BE2C (cell line): ENCODE measurements around the gene CLTCL1.

Source experiments
- DNase-seq: peaks from one replicate; pipeline ENCODE4 v3.0.0-alpha.2; 2020
- H3K27me3 ChIP-seq: fragments of 250-450 bp; sonication (Bioruptor Pico); 2 replicates; pipeline ENCODE4 v1.5.1; 2020; ENCODE audit warnings: mild to moderate bottlenecking
- H3K36me3 ChIP-seq: fragments of 250-450 bp; sonication (Bioruptor Pico); 2 replicates; pipeline ENCODE4 v1.5.1; 2020; ENCODE audit warnings: mild to moderate bottlenecking
- H3K4me1 ChIP-seq: fragments of 250-450 bp; sonication (Bioruptor Pico); 2 replicates; pipeline ENCODE4 v1.5.1; 2020
- H3K4me3 ChIP-seq: 2 replicates; pipeline ENCODE4 v1.5.1; 2011; ENCODE audit warnings: low read depth, low read length
- H3K9me3 ChIP-seq: fragments of 250-450 bp; sonication (Bioruptor Pico); 2 replicates; pipeline ENCODE4 v1.5.1; 2020
- TF ChIP-seq, protein P1 (sequence below): IDR thresholded peaks from 2 replicates; pipeline ENCODE4 v1.5.1; 2012; ENCODE audit warnings: mild to moderate bottlenecking, low read depth, low read length

The CLTCL1 gene

DNA sequence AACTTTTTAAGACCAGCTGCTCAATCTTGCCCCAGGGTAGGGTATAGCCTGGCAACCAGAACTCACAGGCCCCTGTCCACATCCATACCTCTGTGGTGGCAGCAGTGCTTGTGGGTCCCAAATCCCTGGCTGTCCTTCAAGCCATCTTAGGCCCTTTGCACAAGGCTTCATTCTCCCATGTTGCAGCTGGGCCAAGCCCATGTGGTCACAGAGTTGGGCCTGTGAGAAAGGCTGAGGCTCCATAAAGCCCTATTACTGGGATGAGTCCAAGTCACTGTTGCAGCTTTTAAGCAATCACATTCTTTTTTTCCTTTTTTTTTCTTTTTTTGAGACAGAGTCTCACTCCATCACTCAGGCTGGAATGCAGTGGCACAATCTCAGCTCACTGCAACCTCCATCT lies 65.1 kb downstream of the CLTCL1 start:
- DNase-seq: no peak

DNA sequence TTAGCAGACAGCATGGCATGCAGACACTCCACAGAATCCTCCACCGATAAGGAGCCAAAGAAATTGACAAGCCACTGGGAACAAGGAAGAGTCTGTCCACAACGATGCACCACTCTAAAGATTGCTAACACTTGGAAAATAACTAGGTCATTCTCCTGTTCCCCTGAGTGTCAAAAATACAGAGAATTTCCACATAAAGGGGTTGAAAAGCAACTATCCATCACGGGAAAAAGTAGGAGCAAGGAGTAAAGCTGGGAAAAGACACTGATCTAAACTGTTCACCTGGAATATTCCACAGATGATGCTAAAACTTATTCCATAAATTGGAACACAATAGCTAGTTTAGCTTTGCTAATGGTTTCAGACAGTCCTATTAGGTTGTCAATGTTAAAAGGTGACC lies 66.0 kb downstream of the CLTCL1 start:
- DNase-seq: no peak
- no peaks in the 10 kb centered on the region for H3K9me3 ChIP-seq
- H3K4me3 ChIP-seq: no peak overlapping the region
- H3K4me1 ChIP-seq: no peaks in the 10 kb centered on the region
- no peaks in the 10 kb centered on the region for H3K36me3 ChIP-seq
- H3K27me3 ChIP-seq: no peaks in the 10 kb centered on the region
- TF ChIP-seq, protein P1, sequence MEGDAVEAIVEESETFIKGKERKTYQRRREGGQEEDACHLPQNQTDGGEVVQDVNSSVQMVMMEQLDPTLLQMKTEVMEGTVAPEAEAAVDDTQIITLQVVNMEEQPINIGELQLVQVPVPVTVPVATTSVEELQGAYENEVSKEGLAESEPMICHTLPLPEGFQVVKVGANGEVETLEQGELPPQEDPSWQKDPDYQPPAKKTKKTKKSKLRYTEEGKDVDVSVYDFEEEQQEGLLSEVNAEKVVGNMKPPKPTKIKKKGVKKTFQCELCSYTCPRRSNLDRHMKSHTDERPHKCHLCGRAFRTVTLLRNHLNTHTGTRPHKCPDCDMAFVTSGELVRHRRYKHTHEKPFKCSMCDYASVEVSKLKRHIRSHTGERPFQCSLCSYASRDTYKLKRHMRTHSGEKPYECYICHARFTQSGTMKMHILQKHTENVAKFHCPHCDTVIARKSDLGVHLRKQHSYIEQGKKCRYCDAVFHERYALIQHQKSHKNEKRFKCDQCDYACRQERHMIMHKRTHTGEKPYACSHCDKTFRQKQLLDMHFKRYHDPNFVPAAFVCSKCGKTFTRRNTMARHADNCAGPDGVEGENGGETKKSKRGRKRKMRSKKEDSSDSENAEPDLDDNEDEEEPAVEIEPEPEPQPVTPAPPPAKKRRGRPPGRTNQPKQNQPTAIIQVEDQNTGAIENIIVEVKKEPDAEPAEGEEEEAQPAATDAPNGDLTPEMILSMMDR: no peak

More for the DNA sequence above, 65.1 kb downstream of the CLTCL1 start:
- H3K4me1 ChIP-seq: no peaks in the 10 kb centered on the region
- no peaks in the 10 kb centered on the region for H3K9me3 ChIP-seq
- TF ChIP-seq, protein P1: no peak
- H3K36me3 ChIP-seq: no peaks in the 10 kb centered on the region
- H3K27me3 ChIP-seq: no peaks in the 10 kb centered on the region
- no peak overlapping the region for H3K4me3 ChIP-seq

DNA sequence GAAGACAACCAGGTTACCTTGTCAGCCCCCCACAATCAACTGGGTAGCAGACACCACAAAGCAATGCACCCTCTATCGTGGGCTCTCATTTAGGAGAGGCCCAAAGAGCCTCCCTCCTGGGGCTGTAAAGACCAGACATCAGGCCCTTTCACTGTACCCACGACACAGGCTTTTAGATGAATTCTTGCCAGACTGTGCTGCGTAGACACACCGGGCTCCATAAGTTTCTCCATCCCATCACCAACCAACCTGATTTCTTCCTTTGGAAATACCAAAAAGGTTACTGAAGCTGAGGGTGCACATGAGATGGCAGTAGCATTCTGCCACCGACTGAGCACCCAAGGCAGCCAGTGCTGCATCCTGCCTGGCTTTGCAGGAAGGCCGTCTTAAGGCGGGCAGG lies 66.5 kb downstream of the CLTCL1 start:
- H3K36me3 ChIP-seq: no peaks in the 10 kb centered on the region
- no peaks in the 10 kb centered on the region for H3K27me3 ChIP-seq
- no peaks in the 10 kb centered on the region for H3K4me1 ChIP-seq
- TF ChIP-seq, protein P1: no peak
- H3K9me3 ChIP-seq: no peaks in the 10 kb centered on the region
- no peak overlapping the region for H3K4me3 ChIP-seq
- DNase-seq: no peak

DNA sequence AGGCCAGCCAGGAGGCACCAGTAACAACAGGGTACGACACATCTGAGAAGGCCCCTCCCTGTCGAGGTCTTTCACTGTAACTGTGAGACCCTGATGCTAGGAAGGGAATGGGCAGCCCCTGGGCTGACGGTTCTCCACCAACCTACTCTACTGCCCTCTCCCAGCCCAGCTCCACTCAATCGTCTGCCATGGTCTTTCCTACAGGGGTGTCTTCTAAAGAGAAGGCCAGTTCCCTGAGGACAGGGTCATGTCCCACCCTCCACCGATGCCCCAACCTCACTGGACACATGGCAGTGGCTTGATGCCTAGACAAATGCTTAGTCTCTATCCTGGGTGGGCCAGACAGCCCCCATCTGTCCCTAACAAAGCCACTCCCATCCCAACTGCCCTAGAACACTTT lies 67.0 kb downstream of the CLTCL1 start:
- TF ChIP-seq, protein P1: no peak
- no peak for DNase-seq

DNA sequence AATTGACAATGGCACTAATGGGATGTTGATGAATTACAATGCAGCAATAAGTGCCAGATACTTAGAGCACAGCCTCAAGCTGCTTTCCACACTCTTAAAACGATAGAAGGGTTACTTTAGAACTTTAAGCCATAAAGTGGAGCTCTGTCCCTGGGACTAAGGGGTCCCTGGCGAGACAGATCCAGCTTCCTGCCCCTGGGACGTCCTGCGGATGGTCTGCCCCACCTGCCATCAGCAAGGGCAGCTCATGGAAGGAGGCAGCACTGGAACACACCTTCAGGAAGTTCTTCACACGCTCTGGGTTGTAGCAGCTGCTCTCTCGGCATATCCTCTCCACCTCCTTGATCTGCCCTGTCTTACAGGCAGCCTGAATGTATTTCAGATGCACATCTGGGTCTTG lies 67.9 kb downstream of the CLTCL1 start:
- no peaks in the 10 kb centered on the region for H3K9me3 ChIP-seq
- no peak overlapping the region for H3K4me3 ChIP-seq
- TF ChIP-seq, protein P1: no peak
- H3K4me1 ChIP-seq: no peaks in the 10 kb centered on the region
- H3K27me3 ChIP-seq: no peaks in the 10 kb centered on the region
- DNase-seq: no peak
- no peaks in the 10 kb centered on the region for H3K36me3 ChIP-seq

More for the DNA sequence above, 67.0 kb downstream of the CLTCL1 start:
- Histone ChIP-seq H3K27me3 (no peaks in the 10 kb centered on the region), H3K9me3 (no peaks in the 10 kb centered on the region), H3K4me1 (no peaks in the 10 kb centered on the region), H3K4me3 (no peak overlapping the region), H3K36me3 (no peaks in the 10 kb centered on the region)

DNA sequence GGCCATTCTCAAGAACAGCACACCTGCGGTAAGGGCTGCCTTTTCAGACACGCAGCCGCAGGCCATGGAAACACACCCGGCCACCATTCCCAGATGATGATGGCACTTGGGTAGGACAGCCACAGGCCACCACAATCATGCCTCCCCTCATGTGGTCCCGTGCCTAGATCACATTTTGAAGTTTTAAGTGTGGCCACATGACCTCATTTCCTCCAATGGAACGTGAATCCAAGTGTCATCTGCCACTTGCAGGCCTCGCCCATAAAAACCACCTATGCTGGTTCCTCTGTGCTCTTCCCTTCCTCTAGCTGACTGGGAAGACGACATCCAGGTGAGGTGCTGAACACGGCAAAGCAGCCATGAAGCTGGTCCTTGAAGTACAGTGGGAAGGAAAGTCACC lies 68.4 kb downstream of the CLTCL1 start:
- Histone ChIP-seq H3K4me1 (no peaks in the 10 kb centered on the region), H3K9me3 (no peaks in the 10 kb centered on the region), H3K36me3 (no peaks in the 10 kb centered on the region), H3K4me3 (no peak overlapping the region), H3K27me3 (no peaks in the 10 kb centered on the region)
- TF ChIP-seq, protein P1: no peak
- DNase-seq: no peak
